Kidney epithelial cell (primary cell): ENCODE data around the gene SMAD6. TPM values are rescaled to one million over a fixed set of nuclear protein-coding genes. Genes with fewer than 3 reads are reported as not detected.

Experiments
- DNase-seq: peaks from one replicate; pipeline ENCODE4 v3.0.0-alpha.2; 2010; ENCODE audit warnings: low read depth
- H3K27me3 ChIP-seq: 2 replicates; pipeline ENCODE4 v1.6.0; 2011; ENCODE audit warnings: low read length; ENCODE audit not compliant: control insufficient read depth, insufficient read depth
- H3K36me3 ChIP-seq: 2 replicates; pipeline ENCODE4 v1.5.1; 2011; ENCODE audit warnings: low read length; ENCODE audit not compliant: control insufficient read depth, insufficient read depth
- H3K4me3 ChIP-seq: 2 replicates; pipeline ENCODE4 v1.5.1; 2011; ENCODE audit warnings: low read depth, mild to moderate bottlenecking, control low read depth, low read length
- total RNA-seq: library from RNA; depleted of rRNA; stranded (reverse); fragments of >200 nt; gene quantifications from 2 replicates; pipeline ENCODE4 v1.2.3, GENCODE V29; 2015
- TF ChIP-seq, protein P1 (sequence below): IDR thresholded peaks from 2 replicates; pipeline ENCODE4 v1.5.1; 2011; ENCODE audit warnings: mild to moderate bottlenecking, moderate library complexity, low read length, control low read depth, inconsistent platforms; ENCODE audit not compliant: insufficient read depth, poor library complexity, severe bottlenecking

Gene SMAD6
- total RNA-seq, 1 donor from 2014 or later: 8.3 TPM

DNA sequence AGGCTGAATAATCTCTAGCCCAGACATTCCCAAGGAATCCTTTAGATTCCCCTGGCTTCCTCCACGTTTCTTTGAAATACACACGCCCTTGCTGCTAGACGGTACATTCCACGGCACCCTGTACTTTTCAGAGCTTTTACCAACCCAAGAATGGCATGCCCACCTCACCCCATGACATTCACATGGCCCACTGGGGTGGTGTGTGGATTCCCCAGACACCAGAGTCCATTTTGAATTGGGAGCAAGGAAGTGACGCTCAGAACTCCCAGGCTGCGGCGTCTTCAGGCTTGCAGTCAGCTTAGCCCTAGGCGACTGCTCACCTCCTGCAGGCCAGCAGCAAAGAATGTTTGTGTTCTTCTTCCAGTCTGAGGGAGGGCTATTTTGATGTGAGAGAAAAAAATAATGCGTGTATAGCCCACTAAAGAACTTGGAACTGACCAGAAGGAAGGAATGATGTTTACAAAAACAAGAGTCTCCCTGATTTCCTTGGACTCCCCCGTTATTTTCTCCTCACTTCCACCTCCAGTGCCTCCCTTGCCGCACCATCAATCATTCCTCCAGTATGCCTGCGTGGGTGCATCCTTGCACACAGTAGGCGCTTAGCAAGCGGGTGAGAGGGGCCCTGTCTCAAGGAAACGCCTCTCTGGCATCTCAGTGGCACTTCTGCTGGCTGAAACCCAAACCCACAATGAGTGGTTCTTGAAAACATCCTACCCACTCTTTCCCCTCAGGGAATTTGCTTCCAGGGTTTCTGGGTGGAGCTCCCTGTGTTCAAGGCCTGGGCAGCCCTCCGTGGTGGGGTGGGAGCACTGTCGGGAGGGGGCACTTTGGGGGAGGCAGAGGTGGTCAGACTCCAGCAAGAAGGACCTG lies 59.9 kb downstream of the SMAD6 start:
- TF ChIP-seq, protein P1, sequence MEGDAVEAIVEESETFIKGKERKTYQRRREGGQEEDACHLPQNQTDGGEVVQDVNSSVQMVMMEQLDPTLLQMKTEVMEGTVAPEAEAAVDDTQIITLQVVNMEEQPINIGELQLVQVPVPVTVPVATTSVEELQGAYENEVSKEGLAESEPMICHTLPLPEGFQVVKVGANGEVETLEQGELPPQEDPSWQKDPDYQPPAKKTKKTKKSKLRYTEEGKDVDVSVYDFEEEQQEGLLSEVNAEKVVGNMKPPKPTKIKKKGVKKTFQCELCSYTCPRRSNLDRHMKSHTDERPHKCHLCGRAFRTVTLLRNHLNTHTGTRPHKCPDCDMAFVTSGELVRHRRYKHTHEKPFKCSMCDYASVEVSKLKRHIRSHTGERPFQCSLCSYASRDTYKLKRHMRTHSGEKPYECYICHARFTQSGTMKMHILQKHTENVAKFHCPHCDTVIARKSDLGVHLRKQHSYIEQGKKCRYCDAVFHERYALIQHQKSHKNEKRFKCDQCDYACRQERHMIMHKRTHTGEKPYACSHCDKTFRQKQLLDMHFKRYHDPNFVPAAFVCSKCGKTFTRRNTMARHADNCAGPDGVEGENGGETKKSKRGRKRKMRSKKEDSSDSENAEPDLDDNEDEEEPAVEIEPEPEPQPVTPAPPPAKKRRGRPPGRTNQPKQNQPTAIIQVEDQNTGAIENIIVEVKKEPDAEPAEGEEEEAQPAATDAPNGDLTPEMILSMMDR: no peak
- Histone ChIP-seq H3K36me3 (no peaks in the 10 kb centered on the region), H3K27me3 (no peaks in the 10 kb centered on the region), H3K4me3 (no peak overlapping the region)
- DNase-seq: no peak

DNA sequence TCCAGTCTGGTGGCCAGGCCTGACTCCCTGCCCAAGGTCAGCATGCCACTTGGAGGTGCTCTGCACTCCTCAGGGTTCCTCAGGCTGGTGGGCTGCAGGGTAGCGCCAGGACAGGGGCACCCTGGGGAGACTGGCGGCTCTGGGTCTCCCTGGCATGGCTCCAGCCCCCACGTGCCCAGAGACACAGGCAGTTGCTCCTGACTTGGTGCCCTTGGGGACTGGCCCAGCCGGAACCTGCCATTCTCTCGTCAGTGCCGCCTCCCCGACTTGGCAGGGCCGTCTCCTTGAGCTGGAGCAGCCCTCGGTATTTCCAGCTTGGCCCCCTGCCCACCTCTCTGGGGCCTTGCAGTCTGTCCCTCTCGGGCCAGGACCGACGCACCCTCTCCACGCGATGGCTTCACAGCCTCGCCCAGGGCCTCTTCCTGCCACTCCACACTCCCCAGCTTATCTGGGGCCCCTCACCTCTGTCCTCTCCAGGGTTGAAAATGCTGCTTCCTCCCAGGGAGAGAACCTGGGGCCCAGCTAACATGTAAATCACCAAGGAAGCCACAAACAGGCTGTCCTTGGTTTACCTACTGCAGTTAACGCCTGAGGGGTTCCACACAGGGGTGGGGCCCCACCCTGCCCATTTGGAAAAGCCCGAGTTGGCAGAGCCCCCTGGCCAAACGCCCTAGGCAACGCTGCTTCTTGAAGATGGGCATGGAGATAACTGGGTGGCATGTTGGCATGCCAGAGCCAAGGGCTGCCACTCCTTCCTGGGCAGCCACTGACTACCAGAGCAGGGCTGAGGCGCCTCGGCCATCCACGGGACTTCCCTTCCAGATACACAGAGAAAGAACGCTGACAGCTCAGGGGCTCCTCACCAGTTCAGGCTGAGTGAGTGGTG lies 61.4 kb downstream of the SMAD6 start:
- TF ChIP-seq, protein P1: no peak
- DNase-seq: no peak
- H3K36me3 ChIP-seq: no peaks in the 10 kb centered on the region
- H3K27me3 ChIP-seq: no peaks in the 10 kb centered on the region
- no peak overlapping the region for H3K4me3 ChIP-seq

DNA sequence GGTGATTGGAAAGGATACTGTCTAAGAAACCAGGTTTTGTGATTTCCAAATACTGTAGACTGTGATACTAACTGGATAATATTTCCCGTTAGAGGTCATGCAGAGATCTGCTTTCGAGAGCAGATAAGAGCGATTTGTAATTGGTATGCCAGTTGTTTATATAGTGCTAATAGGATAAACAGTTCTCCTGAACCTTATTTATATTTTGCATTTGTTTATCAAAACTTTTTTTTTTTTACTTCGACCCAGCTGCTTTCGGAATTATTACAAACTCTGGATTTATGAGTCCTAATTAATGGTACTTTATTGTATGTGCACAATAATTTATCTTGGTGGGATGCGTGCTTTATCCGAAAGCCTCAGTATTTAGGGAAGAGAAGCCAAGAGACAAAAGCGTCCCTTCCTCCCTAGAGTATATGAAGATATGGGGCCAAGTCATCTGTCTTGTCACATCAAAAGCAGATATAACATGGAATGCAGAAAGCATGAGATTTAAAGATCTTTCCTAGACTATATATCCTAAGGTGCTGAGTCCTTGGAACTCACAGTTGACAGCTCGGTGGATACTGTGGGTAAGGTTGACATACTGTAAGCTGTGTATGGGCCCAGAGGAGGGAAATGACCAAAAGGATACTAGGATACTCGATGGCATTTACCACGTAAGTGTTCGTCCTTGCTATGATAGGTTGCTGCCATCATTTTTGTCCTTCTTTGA lies 62.2 kb downstream of the SMAD6 start:
- no peaks in the 10 kb centered on the region for H3K27me3 ChIP-seq
- TF ChIP-seq, protein P1: no peak
- H3K36me3 ChIP-seq: no peaks in the 10 kb centered on the region
- H3K4me3 ChIP-seq: no peak overlapping the region
- DNase-seq: no peak

DNA sequence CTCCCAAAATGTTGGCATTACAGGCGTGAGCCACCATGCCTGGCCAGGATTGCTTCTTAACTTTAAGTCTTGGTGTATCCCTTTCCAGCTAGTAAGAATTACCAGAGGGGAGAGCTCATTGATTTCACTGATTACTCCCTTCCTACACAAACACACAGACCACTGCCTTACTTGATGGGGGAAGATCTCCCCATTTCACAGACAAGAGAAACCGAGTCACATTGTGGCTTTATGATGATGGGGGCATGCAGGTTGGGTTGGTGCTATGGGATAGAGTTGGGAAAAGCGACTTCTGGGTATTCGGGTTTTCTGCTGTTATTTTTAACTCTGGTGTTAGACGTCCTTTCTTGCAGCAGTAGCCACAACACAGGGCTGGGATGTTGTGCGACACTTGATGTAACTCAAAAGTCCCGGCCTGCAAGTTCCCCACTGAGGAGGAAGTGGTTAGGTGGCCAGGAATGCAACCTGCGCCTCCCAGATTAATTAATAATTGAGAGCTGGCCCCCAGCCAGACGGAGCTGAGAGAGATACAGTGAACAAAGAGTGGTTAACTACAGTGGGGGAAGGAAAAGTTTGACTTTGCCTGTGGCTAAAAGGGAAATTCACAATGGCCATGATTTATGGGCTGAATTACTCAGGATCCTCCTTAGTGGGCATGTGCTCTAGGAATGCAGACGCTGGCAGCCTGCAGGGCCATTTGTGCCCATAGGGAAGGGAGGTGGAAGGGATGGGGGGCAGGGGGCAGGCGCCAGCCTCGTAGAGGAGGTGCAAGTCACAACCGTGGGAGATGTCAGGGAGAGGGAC lies 63.6 kb downstream of the SMAD6 start:
- Histone ChIP-seq H3K4me3 (no peak overlapping the region), H3K27me3 (no peaks in the 10 kb centered on the region)
- peak; percentile 94 for DNase-seq

More for the DNA sequence above, 63.6 kb downstream of the SMAD6 start:
- TF ChIP-seq, protein P1: no peak
- H3K36me3 ChIP-seq: no peaks in the 10 kb centered on the region
